ENCODE results near the gene NTS.

Gene NTS

DNA sequence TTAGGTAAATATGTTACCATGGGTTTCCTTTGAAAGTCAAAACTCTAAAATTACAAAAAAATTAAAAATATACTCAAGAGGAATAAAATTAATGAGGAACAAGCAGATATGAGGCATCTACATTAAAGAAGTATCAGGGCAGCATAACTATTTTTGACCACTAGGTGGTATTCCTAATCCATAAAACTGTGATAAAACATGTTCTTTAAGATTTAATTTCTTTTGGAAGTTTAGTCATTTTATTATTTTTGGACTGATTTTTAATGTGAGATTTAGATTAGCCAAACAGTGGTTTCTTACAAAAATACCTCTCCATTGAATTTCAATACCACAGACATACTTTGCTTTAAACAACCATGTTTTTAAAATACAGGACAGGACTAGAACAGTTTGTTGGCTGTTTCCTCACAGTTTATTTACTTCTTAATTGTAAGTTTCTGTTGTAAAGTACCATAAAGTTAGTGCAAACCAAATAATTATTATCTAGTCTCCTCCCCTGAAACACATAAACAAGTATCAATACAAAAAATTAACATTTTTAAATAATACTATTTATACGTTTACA is 49.8 kb downstream of the NTS start:
- no peak for DNase-seq

GRCh38 chr12:85927166-85927565 is 53.1 kb downstream of the NTS start:
- DNase-seq: no peak
